OCI-LY1 (cell line): ENCODE data around the gene DPP6.

Experiments
- H2AFZ ChIP-seq: fragments of 200-600 bp; sonication (generic), shearing (Covaris generic); 2 replicates; pipeline ENCODE4 v1.6.0; 2014; ENCODE audit warnings: antibody characterized with exemption, mild to moderate bottlenecking, low read length
- H3F3A ChIP-seq: fragments of 200-600 bp; sonication (generic), shearing (Covaris generic); 2 replicates; pipeline ENCODE4 v1.6.0; 2014; ENCODE audit warnings: mild to moderate bottlenecking, antibody characterized with exemption, low read length, moderate library complexity; ENCODE audit not compliant: insufficient read depth
- H3K27ac ChIP-seq: fragments of 200-600 bp; sonication (generic); 2 replicates; pipeline ENCODE4 v1.5.1; 2014; ENCODE audit warnings: low read length, mixed run types, mild to moderate bottlenecking, low read depth; ENCODE audit not compliant: poor library complexity, severe bottlenecking
- H3K27me3 ChIP-seq: fragments of 200-600 bp; sonication (generic); 2 replicates; pipeline ENCODE4 v1.6.0; 2014; ENCODE audit warnings: antibody characterized with exemption, mild to moderate bottlenecking, low read length, moderate library complexity; ENCODE audit not compliant: insufficient read depth
- H3K36me3 ChIP-seq: fragments of 200-600 bp; sonication (generic); 2 replicates; pipeline ENCODE4 v1.6.1; 2014; ENCODE audit warnings: mild to moderate bottlenecking, antibody characterized with exemption, low read length, moderate library complexity, mixed read lengths; ENCODE audit not compliant: insufficient read depth
- H3K4me1 ChIP-seq: fragments of 200-600 bp; sonication (generic); 2 replicates; pipeline ENCODE4 v1.5.1; 2014; ENCODE audit warnings: mild to moderate bottlenecking, low read length, moderate library complexity; ENCODE audit not compliant: insufficient read depth, severe bottlenecking
- H3K4me2 ChIP-seq: fragments of 200-600 bp; sonication (generic), shearing (Covaris generic); 2 replicates; pipeline ENCODE4 v1.6.1; 2014; ENCODE audit warnings: low read length
- H3K4me3 ChIP-seq: fragments of 200-600 bp; sonication (generic); 2 replicates; pipeline ENCODE4 v1.5.1; 2014; ENCODE audit warnings: low read length, low read depth, mild to moderate bottlenecking, mixed read lengths; ENCODE audit not compliant: poor library complexity, severe bottlenecking
- H3K79me2 ChIP-seq: fragments of 200-600 bp; shearing (Covaris generic); 2 replicates; pipeline ENCODE4 v1.6.1; 2016; ENCODE audit warnings: mixed run types, low read length, mixed read lengths; ENCODE audit not compliant: insufficient read depth
- H3K9ac ChIP-seq: fragments of 200-600 bp; sonication (generic), shearing (Covaris generic); 2 replicates; pipeline ENCODE4 v1.6.1; 2014; ENCODE audit warnings: mild to moderate bottlenecking, low read length, mixed read lengths
- H3K9me2 ChIP-seq: fragments of 200-600 bp; sonication (generic), shearing (Covaris generic); 2 replicates; pipeline ENCODE4 v1.6.1; 2014; ENCODE audit warnings: low read depth, mild to moderate bottlenecking, low read length, mixed read lengths
- H3K9me3 ChIP-seq: fragments of 200-600 bp; shearing (Covaris generic); 2 replicates; pipeline ENCODE4 v1.6.1; 2014; ENCODE audit warnings: low read length, mixed read lengths
- H4K20me1 ChIP-seq: fragments of 200-600 bp; sonication (generic), shearing (Covaris generic); 2 replicates; pipeline ENCODE4 v1.6.0; 2016; ENCODE audit warnings: mild to moderate bottlenecking, low read length; ENCODE audit not compliant: insufficient read depth
- EZH2 ChIP-seq: fragments of 200-600 bp; sonication (generic), shearing (Covaris generic); IDR thresholded peaks from 2 replicates; pipeline ENCODE4 v1.8.0; 2017; ENCODE audit warnings: borderline replicate concordance, mixed run types, mild to moderate bottlenecking, antibody characterized with exemption, low read length, moderate library complexity, mixed read lengths
- TF ChIP-seq, protein P1 (sequence below): fragments of 200-600 bp; sonication (generic), shearing (Covaris generic); IDR thresholded peaks from 2 replicates; pipeline ENCODE4 v1.5.1; 2017; ENCODE audit warnings: mild to moderate bottlenecking, antibody characterized with exemption, low read length, moderate library complexity, mixed read lengths

DPP6 gene

DNA sequence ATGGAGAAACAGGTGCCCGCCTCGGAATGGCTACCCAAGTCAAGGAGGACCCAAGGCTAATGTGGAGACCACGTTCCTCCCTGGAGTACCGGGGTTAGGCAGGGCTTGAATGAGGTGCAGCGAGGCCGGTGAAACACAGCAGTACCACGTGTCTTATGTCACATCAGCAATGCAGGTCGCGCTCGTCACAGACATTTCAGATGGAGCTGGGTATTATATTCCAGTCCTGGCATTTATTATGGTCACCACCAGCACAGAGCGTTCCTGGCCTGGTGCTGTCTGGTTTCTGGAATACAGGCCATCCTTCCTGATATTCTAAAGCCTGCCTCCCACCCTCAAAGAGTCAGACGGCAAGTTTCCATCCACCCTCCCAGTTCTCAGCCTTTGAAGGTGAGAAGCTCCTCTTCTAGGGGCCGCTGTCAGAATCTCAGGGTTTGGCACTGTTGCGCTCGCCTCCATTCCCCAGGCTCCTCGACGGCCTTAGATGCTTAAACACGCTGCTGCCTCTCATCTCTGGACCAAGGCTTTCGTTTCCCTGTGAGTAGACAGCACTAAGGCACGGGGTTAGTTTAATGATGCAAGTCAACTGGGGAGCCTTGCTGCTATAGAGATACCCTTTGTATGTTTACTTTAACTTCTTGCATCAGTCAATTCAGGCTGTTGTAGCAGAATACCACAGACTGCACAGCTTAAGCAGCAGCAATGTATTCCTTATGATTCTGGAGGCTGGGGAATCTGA is 377.6 kb downstream of the DPP6 start:
- Histone ChIP-seq H2AFZ (no peak overlapping the region), H3K27ac (no peak overlapping the region), H3K9me3 (no peaks in the 10 kb centered on the region), H3K4me2 (no peak overlapping the region), H3K36me3 (no peaks in the 10 kb centered on the region), H3F3A (no peaks in the 10 kb centered on the region), H3K9ac (no peak overlapping the region), H3K4me1 (no peaks in the 10 kb centered on the region), H3K27me3 (peaks cover 5% of the 10 kb centered on the region; the same call in 1 of the 2 replicates), H3K79me2 (no peaks in the 10 kb centered on the region), H3K9me2 (no peaks in the 10 kb centered on the region), H4K20me1 (no peaks in the 10 kb centered on the region), H3K4me3 (no peak overlapping the region)
- no peak for TF ChIP-seq EZH2
- TF ChIP-seq, protein P1, sequence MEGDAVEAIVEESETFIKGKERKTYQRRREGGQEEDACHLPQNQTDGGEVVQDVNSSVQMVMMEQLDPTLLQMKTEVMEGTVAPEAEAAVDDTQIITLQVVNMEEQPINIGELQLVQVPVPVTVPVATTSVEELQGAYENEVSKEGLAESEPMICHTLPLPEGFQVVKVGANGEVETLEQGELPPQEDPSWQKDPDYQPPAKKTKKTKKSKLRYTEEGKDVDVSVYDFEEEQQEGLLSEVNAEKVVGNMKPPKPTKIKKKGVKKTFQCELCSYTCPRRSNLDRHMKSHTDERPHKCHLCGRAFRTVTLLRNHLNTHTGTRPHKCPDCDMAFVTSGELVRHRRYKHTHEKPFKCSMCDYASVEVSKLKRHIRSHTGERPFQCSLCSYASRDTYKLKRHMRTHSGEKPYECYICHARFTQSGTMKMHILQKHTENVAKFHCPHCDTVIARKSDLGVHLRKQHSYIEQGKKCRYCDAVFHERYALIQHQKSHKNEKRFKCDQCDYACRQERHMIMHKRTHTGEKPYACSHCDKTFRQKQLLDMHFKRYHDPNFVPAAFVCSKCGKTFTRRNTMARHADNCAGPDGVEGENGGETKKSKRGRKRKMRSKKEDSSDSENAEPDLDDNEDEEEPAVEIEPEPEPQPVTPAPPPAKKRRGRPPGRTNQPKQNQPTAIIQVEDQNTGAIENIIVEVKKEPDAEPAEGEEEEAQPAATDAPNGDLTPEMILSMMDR, result no peak

DNA sequence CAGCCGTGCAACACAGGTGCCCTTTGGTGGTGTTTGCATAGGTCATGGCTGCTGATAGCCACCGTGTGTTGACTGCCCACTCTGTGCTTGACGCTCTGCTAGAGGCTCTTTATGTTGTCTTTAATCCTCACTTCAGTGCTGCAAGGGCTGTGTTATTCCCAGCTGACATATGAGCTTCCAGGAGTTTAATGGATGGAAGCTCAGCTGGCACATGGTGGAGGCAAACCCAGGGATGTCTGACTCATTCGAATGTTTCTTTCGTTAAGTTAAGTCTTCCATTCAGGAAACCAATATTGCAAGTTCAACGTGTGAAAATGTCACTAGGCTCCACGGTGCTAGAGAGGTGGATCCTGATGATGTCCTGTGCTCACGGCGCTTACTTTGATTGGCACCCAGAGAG is 378.4 kb downstream of the DPP6 start:
- Histone ChIP-seq H3K9me2 (no peaks in the 10 kb centered on the region), H3K79me2 (no peaks in the 10 kb centered on the region), H3K9ac (no peak overlapping the region), H3K27me3 (peaks cover 5% of the 10 kb centered on the region; the same call in 1 of the 2 replicates), H3K4me2 (no peak overlapping the region), H3K4me1 (no peaks in the 10 kb centered on the region), H3K4me3 (no peak overlapping the region), H3K36me3 (no peaks in the 10 kb centered on the region), H2AFZ (no peak overlapping the region), H4K20me1 (no peaks in the 10 kb centered on the region), H3K9me3 (no peaks in the 10 kb centered on the region), H3K27ac (no peak overlapping the region), H3F3A (no peaks in the 10 kb centered on the region)
- no peak for TF ChIP-seq EZH2
- TF ChIP-seq, protein P1, result no peak

DNA sequence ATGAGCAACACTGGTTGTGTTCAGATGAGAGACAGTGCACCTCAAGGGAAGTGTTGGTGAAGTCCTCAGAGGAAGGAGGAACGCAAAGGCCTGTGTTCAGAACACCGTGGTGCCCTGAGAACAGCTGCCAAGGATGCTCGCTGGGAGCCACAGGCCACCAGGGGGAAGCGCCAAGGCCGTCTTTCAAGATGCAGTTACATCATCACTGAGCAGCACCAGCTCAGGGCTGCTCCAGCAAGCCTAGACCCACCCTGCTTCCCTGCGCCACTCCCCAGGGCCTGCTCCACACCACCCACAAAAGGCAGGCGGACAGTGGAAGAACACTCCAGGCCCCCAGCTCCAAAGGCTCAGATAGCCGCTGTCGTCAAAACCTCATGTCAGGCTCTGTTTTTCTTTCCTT is 378.8 kb downstream of the DPP6 start:
- Histone ChIP-seq H3K4me1 (no peaks in the 10 kb centered on the region), H3K27ac (no peak overlapping the region), H2AFZ (no peak overlapping the region), H3K9ac (no peak overlapping the region), H3K4me2 (no peak overlapping the region), H3K79me2 (no peaks in the 10 kb centered on the region), H3F3A (no peaks in the 10 kb centered on the region), H3K36me3 (no peaks in the 10 kb centered on the region), H3K9me2 (no peaks in the 10 kb centered on the region), H3K4me3 (no peak overlapping the region), H4K20me1 (no peaks in the 10 kb centered on the region), H3K27me3 (peaks cover 5% of the 10 kb centered on the region; the same call in 1 of the 2 replicates), H3K9me3 (no peaks in the 10 kb centered on the region)
- no peak for TF ChIP-seq EZH2
- TF ChIP-seq, protein P1, result no peak
